Measurements from ENCODE around the gene ACSS3.
A peak's percentile ranks its signal among the peaks of the same experiment; 100 is the strongest.
"Not testable (repeated sequence)": the region's sequence is repeated elsewhere in the genome, so short reads cannot be mapped to it uniquely, and the experiment has no call there.

Gene ACSS3

GRCh38 chr12:81176796-81177195, 98.9 kb downstream of the ACSS3 start:
- H3K4me3 ChIP-seq (replicated peaks; ENCODE audit: low read depth, low read length), result no peak overlapping the region
- peak; percentile 6 for DNase-seq (ENCODE audit: low read depth)
- no peak for TF ChIP-seq CTCF (IDR thresholded peaks at IDR 0.05; ENCODE audit: low read length, missing control alignments)

GRCh38 chr12:81181691-81182090, 103.8 kb downstream of the ACSS3 start:
- no peak for TF ChIP-seq CTCF (IDR thresholded peaks at IDR 0.05; ENCODE audit: low read length, missing control alignments)
- no peak overlapping the region for H3K4me3 ChIP-seq (replicated peaks; ENCODE audit: low read depth, low read length)
- DNase-seq (ENCODE audit: low read depth), result peak; percentile 16

- no peak for DNase-seq (ENCODE audit: low read depth)
- H3K4me3 ChIP-seq (replicated peaks; ENCODE audit: low read depth, low read length), result no peak overlapping the region
- no peak for TF ChIP-seq CTCF (IDR thresholded peaks at IDR 0.05; ENCODE audit: low read length, missing control alignments)
Measured at GRCh38 chr12:81187686-81188085, 109.8 kb downstream of the ACSS3 start.

GRCh38 chr12:81196595-81196994, 118.7 kb downstream of the ACSS3 start:
- TF ChIP-seq CTCF (IDR thresholded peaks at IDR 0.05; ENCODE audit: low read length, missing control alignments), result no peak
- no peak overlapping the region for H3K4me3 ChIP-seq (replicated peaks; ENCODE audit: low read depth, low read length)
- DNase-seq (ENCODE audit: low read depth), result no peak

GRCh38 chr12:81200561-81200960, 122.7 kb downstream of the ACSS3 start:
- H3K4me3 ChIP-seq (replicated peaks; ENCODE audit: low read depth, low read length); DNase-seq (ENCODE audit: low read depth): not testable (repeated sequence)

- TF ChIP-seq CTCF (IDR thresholded peaks at IDR 0.05; ENCODE audit: low read length, missing control alignments), result no peak
- DNase-seq (ENCODE audit: low read depth), result no peak
- no peak overlapping the region for H3K4me3 ChIP-seq (replicated peaks; ENCODE audit: low read depth, low read length)
Measured at GRCh38 chr12:81203671-81204204, 125.9 kb downstream of the ACSS3 start.

- DNase-seq (ENCODE audit: low read depth), result no peak
- no peak overlapping the region for H3K4me3 ChIP-seq (replicated peaks; ENCODE audit: low read depth, low read length)
- no peak for TF ChIP-seq CTCF (IDR thresholded peaks at IDR 0.05; ENCODE audit: low read length, missing control alignments)
Measured at GRCh38 chr12:81205416-81205815, 127.5 kb downstream of the ACSS3 start.
